CMK (cell line): ENCODE data around the gene RABEP1.

Source experiments
- DNase-seq: peaks from one replicate; pipeline ENCODE4 v3.0.0-alpha.2; 2010; ENCODE audit warnings: low read depth

RABEP1 gene

DNA sequence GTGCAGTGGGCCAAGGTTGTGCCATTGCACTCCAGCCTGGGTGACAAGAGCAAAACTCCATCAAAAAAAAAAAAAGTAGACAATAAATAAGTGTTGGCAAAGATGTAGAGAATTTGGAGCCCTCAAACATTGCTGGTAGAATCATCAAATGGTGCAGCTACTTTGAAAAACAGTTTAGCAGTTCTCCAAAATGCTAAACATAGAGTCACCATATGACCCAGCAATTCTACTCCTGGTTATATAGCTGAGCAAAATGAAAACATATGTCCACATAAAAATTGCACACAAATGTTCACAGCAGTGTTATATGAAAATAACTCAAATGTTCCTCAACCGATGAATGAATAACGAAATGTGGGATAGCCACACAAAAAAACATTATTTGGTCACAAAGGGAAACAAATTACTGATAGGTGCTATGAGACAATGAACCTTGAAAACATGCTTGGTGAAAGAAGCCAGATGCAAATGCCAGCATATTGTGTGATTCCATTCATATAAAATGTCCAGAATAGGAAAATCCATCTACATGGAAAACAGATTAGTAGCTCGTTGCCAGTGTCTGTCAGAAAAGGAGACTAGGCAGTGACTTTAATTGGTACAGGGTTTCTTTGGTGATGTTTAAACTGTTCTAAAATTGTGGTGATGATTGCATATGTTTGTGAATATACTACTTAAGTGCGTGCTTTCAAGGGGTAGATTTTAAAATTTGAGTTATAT is 12.7 kb upstream of the RABEP1 start:
- DNase-seq: no peak

DNA sequence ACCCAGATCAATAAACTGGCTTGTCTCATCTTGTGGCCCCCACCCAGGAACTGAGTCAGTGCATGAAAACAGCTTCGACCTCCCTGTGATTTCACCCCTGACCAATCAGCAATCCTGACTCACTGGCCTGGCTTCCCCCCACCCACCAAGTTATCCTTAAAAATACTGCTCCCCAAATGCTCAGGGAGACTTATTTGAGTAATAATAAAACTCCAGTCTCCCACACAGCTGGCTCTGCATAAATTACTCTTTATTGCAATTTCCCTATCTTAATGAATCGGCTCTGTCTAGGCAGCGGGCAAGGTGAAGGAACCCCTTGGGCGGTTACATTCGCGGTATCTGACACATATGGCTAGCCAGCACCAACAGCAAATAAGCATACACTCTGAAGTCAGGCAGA is 9.8 kb upstream of the RABEP1 start:
- DNase-seq: no peak

DNA sequence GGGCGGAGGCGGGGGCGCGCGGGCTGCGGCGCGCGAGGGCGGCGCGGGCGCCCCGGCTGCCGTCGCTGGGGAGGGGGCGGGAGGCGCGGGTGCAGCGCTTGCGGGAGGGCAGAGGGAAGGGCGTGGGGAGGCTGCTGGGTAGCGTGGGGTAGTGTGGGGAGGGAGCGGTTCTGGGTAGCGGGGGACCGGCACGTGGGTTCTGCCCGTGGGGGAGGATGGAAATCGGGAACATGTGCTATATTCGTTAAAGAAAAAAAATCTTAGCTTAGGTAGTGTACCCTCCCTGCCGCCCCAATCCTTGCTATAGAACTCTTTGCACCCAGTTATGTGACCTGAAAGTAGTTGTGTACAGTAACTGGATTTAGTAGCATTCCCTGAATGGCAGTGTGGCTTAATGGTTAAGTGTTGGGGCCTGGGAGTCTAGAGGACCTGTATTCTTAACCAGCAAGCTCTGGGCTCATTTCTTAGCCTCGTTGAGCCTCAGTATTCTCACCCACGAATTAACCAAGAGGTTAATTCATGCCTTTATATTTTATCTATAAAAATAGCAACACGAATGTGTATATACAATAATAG is 646 bp downstream of the RABEP1 start:
- peak; percentile 15 for DNase-seq

DNA sequence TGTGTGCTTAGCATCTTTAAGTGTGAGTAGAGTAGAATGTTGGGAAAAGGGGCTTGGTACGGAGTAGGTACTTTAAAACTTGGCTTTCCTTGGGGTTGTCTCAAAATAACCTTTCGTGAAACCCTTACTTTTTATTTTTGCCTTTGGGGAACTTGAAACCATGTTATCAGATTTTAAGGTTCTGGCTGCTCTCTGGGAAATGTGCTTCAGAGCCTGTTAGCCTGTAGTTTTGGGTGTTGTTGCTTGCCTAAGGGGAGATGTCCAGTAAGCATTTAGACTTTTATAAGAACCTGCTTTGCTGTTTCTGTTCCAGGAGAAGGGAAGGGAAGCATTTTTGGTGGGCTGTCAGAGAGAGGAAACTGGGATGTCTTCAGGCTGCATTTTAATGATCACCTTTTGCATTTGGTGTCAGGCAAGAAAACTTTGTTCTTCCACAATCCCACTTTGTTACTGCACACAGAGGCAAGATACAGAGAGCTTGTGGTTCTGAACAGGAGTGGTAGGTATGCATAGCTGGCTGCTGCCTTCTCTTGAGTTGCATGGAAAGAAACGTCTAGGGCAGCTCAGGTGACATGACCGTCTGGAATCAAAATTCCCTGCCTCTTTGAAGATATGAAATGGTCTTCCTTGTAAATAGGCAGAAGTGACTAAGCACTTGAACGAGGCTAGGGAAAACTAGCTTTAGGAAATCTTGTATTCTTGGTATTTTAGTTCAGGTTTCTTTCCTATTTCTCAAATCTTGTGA is 1.7 kb downstream of the RABEP1 start:
- no peak for DNase-seq

DNA sequence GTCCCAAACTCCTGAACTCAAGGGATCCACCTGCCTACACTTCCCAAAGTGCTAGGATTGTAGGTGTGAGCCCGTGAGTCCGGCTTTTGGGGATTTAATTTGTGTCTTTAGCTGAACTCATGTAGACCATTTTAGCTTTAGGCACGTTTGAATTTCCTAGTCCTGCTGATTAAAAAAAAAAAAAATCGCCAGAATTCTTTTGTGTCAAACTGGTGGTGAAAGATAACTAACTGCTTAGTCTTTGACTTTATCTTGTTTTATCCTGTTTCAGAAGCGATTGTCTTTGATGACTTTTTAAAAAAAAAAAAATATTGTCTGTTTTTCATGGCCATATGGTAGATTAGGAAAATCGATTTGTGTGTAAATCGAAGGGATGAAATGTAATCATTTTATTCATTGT is 2.6 kb downstream of the RABEP1 start:
- DNase-seq: no peak

DNA sequence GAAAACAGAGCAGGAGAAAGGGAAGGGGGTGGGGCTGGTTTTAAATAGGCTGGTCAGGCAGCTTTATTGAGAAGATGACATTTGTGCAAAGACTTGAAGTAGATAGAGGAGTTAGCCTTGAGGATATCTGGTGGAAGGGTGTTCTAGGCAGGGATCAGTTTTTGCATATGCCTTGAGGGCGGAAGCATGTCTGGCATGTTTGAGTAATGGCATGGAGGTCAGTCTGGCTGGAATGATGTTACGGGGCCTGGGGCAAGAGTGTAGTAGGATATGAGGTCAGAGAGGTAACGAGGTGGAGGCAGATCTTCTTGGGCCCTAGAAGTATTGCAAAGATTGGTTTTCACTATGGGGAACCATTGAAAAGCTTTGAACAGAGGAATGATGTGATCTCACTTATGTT is 4.8 kb downstream of the RABEP1 start:
- no peak for DNase-seq

DNA sequence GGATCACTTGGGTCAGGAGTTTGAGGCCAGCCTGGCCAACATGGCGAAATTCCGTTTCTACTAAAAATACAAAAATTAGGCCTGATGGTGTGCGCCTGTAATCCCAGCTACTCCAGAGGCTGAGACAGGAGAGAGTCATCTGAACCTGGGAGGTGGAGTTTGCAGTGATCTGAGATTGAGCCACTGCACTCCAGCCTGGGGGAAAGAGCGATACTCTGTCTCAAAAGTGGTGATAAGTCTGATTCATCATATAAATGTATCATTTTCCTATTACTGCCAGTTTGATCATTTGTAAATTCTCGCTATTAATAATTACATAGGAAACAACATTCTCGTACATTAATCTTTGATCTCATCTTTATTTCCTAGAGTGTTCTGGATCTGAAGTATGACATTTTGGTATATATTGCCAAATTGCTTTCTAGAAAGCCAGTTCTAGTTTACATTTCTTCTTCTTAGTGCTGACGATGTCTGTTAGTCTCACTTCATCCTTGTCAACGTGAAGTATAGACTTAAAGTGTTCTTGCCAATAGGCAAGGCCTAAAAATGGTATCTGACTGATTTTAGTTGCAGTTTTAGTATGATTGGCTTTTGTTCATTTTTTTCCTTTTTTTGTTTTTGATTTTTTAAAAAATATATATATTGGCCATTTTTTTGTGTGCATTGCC is 9.7 kb downstream of the RABEP1 start:
- DNase-seq: no peak

DNA sequence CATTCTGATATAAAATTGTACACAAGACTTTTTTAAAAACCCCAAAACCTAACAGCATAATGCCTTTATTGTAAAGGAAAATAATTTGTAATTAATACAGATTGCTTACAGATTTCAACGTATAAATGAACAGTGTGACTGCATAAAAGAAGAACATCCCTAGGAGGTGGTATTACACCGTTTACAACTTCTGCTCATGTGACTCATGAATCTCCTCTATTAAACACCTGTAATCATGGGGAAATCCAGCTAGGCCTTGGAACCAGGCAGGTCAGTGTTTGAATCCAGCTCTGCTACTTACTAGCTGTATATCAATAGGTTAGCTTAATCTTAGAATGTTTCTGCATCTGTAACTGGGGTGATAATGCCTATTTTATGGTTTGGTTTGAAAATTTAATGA is 15.2 kb downstream of the RABEP1 start:
- DNase-seq: no peak

DNA sequence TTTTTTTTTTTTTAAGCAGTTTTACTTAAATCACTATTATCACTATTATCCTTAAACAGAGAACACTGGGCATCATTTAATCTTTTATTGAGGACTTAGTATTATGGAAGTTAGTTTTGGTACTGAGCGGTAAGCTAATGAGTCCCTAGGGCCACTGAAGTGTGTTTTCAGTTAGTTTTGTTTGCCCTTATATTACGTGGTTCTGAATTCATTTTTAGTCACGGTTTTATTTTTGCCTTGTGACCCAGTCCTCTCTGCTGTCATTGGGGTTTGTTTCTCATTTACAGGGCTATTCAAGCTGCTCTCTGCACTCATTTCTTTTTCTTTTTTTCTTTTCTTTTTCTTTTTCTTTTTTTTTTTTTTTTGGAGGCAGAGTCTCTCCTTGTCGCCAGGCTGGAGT is 17.3 kb downstream of the RABEP1 start:
- DNase-seq: no peak

DNA sequence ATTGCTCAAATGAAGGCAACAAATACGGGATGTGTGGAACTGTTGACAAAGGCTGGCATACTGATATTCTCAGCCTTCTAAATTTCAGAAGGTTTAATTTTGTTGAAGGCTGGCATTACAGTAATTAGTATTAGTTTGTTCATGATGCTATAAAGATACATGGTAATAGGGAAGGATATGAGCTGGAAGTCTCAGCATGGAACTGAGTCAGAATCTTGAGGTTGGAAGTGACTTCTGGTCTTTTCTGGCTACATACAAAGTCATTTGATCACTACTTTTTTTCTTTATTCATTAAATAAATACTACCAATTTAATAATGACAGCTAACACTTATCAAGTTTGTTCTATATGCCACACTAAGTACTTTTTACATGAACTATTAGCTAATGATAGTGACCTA is 22.6 kb downstream of the RABEP1 start:
- DNase-seq: no peak

DNA sequence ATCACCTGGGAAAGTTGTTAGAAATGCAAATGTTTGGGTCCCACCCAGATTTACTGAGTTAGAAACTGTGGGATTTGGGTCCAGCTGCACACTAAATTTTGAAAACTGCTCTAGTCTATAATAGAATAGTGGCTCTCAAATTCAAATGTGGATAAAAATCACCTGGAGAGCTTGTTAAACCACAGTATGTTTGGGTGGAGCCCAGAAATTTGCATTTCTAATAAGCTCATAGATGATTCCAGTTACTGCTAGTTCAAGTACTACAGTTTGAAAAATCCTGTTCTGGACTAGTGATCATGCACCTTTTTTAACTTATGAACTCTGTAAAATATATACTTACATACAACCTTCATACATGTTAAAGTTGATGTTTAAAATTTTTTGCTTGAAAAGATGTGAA is 27.8 kb downstream of the RABEP1 start:
- DNase-seq: no peak

DNA sequence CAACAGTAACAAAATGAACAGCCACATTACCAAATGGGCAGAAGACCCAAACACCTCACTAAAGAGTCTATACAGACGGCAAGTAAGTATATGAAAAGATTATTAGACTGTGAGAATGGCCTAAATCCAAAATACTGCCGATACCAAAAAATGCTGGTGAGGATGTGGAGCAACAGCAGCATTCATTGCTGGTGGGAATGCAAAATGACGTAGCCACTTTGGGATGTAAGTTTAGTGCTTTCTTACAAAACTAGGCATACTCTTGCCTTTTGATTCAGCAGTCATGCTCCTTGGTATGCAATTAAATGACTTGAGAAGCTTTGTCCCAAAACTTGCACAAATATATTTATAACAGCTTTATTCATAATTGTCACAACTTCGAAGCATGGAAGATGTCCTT is 43.8 kb downstream of the RABEP1 start:
- no peak for DNase-seq

DNA sequence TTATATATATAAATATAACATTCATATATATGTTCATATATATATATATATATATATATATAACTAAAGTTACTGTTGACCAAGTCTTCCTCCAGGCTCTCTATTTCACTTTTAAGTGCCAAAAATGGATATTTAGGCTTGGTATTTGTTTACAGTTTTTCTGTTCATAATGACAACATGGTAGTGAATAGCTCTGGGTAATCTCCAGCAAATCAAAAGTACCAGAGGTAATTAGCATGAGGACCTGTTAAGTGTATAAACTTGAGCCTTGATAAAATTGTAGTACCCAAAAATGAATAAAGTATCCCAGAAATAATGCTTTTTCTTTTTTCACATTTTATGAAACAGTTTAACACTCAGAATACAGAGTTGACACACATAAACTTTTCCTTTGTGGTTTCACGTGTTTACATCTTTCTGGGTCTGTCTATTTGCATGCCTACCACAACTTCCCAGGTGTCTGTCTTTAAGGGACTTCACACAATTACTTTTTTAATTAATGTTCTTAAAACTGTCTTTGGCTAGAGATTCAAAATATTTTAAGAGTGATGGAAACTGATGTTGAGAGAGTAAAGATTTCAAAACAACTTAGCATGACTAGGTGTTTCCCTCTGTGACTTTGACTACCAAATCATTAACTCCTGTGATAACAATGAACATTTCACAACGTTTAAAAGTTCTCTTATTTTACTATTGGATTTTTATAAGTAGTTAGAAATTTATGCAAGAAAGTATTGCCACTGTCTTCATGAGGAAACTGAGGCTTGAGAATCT is 47.9 kb downstream of the RABEP1 start:
- DNase-seq: no peak

DNA sequence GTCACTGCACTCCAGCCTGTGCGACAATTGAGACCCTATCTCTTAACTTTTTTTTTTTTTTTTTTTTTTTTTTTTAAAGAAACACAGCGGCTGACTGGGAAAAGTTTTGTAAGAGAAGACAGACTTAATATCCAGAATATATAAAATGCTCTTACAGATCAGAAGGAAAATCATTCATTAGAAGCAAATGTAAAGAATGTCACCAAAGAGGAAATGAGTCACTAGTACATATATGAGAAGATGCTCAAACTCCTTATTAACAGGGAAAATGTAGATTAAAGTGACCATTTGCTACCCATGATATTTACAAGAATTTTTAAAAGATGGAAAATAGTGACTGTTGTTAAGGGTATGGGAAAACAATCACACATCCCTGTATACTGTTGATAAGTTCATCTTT is 48.9 kb downstream of the RABEP1 start:
- no peak for DNase-seq

DNA sequence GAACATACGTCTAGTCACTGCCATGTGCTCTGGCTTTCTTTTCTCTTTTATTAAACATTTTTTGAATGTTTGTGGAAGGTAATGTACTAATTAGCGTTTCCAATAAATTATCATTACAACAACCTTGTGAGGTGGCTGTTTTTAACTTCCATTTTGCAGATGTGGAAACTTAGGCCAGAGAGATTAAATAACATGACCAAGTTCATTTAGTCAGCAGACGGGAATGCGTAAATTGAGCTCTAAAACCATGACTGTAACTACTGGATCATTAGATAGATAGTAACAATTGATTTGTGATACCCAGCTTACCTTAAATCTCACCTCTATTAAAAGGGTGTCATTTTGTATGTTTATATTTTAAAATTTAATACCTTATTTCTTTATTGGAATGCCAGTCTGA is 49.4 kb downstream of the RABEP1 start:
- DNase-seq: no peak

DNA sequence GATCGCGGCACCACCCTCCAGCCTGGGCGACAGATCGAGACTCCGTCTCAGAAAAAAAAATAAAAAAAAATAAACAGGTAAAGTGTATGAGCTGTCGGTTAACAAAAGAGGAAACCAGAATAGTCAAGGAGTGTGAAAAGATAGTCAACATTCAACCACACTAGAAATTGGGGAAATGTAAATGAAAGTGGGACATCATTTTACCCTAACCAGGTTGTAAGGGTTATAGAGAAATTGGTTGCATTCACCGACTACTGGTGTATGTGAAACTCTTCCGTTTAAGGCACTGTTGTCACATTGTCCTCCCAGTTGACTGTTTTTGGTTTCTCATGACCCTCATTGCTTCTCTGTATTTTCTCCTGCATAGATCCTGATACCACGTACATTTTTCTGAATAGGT is 62.8 kb downstream of the RABEP1 start:
- DNase-seq: no peak

DNA sequence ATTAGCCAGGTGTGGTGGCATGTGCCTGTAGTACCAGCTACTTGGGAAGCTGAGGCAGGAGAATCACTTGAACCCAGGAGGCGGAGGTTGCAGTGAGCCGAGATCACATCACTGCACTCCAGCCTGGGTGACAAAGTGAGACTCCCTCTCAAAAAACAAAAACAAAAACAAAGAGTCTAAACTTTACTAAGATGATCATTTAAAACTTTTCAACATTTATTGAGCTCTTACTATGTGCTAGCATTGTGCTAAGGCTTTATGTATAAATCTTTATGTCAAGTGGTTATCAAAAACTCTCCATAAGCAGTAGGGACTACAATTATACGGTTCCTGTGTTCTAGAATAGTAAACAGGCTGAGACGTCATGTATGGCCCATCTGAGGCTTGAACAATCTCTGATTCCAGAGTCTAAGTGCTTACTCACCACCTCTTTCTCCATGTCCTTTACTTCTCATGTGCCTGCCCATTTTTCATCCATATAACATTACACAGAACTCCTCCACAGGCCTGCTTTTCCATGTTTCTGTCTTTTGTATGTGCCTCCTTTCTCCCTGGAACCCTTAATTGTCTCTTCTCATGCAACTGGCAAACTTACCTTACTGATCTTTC is 70.7 kb downstream of the RABEP1 start:
- no peak for DNase-seq

DNA sequence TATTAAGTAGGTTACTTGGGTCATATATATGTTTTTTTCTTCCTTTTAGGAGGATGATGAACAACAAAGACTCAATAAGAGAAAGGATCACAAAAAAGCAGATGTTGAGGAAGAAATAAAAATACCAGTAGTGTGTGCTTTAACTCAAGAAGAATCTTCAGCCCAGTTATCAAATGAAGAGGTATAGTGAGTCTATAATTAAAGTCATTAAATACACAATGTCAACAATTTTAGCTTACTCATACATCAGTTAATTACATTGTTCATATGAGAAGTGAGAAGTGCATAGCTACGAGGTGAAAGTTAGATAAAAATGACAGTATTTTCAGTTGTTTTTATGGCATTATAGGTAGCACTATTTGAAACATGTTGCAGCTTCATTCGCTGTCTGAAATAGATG is 72.2 kb downstream of the RABEP1 start:
- no peak for DNase-seq

DNA sequence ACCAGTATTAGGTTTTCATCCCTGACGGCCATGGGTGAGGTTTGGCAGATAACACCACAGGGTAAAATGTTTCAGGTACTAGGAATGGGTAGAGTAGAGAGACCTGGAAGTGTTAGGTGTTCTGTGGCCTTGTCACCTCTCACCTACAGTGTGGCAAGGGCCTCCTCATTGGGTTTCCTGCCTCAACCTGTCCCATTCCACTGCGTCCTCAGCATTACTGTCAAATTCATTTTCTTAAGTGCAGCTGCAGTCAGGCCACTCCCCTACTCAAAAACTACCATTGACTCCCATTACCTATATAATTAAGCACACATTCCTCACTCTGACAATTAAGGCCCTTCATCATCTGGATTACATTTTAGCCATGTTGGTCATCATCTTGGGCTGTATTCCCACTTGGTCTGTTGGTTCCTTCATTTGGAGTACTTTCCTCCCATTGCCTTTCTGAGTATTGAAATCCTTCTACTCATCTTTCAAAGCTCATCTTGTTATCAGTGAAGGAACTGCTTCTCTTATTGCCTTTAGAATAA is 72.9 kb downstream of the RABEP1 start:
- no peak for DNase-seq

DNA sequence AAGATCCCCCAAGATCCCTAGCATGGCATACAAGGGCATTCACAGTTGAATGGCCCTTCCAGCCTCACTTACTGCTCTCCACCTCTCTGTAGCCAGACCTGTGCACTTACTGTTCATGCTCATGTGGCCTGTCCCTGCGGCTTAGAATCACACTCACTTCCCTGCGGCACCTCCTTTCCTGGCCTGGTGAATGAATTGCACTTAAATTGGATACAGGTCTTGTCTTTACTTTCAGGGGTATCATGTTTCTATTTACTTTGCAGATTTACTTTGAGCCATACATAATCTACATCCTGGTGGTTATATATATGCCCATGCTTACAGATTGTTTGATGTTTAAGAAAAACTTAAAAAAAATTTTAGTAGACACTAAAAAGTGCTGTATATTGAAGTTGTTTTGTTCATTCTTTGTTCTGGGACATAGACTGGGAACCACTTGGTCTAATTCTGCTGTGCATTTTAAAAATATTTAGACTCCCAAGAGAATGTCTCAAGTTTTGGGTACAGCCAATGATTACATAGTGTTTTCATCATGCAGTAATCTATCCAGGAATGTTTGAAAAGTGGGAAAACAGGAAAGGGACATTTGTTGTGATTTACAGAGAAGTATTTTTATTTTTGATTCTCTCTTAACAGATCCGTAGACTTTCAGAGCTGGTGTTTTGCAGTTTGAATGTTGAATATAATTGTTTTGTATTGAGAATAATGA is 73.5 kb downstream of the RABEP1 start:
- DNase-seq: no peak

DNA sequence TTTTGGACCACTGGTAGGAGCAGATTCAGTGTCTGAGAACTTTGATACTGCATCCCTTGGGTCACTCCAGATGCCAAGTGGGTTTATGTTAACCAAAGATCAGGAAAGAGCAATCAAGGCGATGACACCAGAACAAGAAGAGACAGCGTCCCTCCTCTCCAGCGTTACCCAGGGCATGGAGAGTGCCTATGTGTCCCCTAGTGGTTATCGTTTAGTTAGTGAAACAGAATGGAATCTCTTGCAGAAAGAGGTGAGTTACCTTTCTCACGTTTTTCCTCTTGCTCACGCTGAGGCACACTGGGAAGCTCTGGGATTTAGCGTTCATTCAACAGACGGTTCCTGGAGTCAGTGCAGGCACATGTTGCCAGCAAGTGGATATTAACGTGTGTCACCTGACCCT is 79.3 kb downstream of the RABEP1 start:
- no peak for DNase-seq
